NT2/D1 (cell line): ENCODE measurements around the gene SAMD1.

Experiments
- SUZ12 ChIP-seq: IDR thresholded peaks from 2 replicates; pipeline ENCODE4 v1.6.1; 2011; ENCODE audit not compliant: insufficient read length, insufficient read depth; ENCODE audit errors: extremely low read depth
- YY1 ChIP-seq: IDR thresholded peaks from 2 replicates; pipeline ENCODE4 v1.6.1; 2011; ENCODE audit not compliant: insufficient read length, insufficient read depth
- ZNF274 ChIP-seq: IDR thresholded peaks from 2 replicates; pipeline ENCODE4 v1.6.1; 2011; ENCODE audit warnings: mild to moderate bottlenecking, low read depth, low read length

DNA sequence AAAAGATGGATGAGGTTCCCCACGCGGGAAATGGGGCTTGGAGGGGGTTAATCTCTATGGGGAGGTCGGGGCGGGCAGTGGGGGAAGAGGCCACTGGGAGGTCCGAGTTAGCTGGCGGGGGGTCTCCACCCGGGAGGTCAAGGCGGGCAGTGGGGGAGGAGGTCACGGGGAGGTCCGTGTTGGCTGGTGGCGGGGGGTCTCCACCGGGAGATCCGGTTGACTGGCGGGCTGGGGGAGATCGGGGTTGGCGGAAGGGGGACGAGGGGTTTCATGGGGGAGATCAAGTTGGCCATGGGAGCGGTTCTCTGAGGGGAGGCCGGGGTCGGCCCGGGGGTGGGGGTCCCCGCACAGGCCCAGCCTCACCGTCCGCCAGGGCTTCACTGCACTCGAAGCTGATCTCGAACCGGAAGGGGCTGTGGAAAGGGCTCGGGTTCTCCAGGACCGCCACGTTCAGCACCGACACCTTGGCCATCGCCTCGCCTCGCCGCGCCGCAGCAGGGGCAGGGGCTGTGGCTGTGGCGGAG is 45.5 kb upstream of the SAMD1 start:
- TF ChIP-seq YY1 (no peak), ZNF274 (no peak), SUZ12 (no peak)
